22Rv1 (cell line): ENCODE results near the gene QPCTL.

Experiments used
- CTCF ChIP-seq: fragments of 450-650 bp; IDR thresholded peaks from 2 replicates; pipeline ENCODE4 v1.5.1; 2017; ENCODE audit warnings: mild to moderate bottlenecking
- ZFX ChIP-seq: fragments of 450-650 bp; IDR thresholded peaks from 2 replicates; pipeline ENCODE4 v1.6.1; 2017; ENCODE audit warnings: antibody characterized with exemption, borderline replicate concordance

- TF ChIP-seq CTCF: no peak
- no peak for TF ChIP-seq ZFX
These were observed 40.8 kb downstream of the QPCTL start, which contains the start of gene MEIOSIN for GRCh38 chr19:45733160-45733810.
